HEK293 (cell line): ENCODE measurements around the gene CHST1.

Experiments used
- CTCF ChIA-PET: fragments of 350-600 bp; formaldehyde crosslinking; extraction: SDS; loops from one replicate; lab custom pipeline; 2021; ENCODE audit warnings: antibody characterized with exemption; lab: Yijun Ruan, JAX
- POLR2A ChIA-PET: fragments of 300-600 bp; formaldehyde crosslinking; extraction: SDS; loops from one replicate; lab custom pipeline; 2020; ENCODE audit warnings: antibody characterized with exemption, inconsistent platforms; lab: Yijun Ruan, JAX
- H3K27ac ChIP-seq: fragments of 200-500 bp; sonication (Bioruptor generic); 2 replicates; pipeline ENCODE4 v1.5.1; 2014; ENCODE audit warnings: low read depth, low read length, control low read depth, inconsistent platforms; ENCODE audit errors: extremely low read depth
- H3K36me3 ChIP-seq, 2 experiments: fragments of 200-500 bp in 1 of 2; sonication (Bioruptor generic) in 1 of 2; 1 replicate in 1 of 2; 2 replicates in 1 of 2; pipeline ENCODE4 v1.5.1; 2014 to 2017; ENCODE audit warnings: inconsistent platforms in 2 of 2, low read length in 2 of 2; ENCODE audit not compliant: control insufficient read depth in 2 of 2, insufficient read depth in 1 of 2
- H3K4me1 ChIP-seq: fragments of 200-500 bp; sonication (Bioruptor generic); 2 replicates; pipeline ENCODE4 v1.5.1; 2014; ENCODE audit warnings: mild to moderate bottlenecking, low read length, inconsistent platforms; ENCODE audit not compliant: control insufficient read depth, insufficient read depth
- H3K4me3 ChIP-seq: 2 replicates; pipeline ENCODE4 v1.5.1; 2011; ENCODE audit warnings: low read depth, mild to moderate bottlenecking, control low read depth, low read length, moderate library complexity
- H3K9me3 ChIP-seq: fragments of 200-500 bp; sonication (Bioruptor generic); 2 replicates; pipeline ENCODE4 v1.5.1; 2014; ENCODE audit warnings: low read depth, low read length, inconsistent platforms; ENCODE audit not compliant: control insufficient read depth, insufficient read depth
- HOXD13 ChIP-seq: sonication (generic); formaldehyde crosslinking; IDR thresholded peaks from 2 replicates; pipeline ENCODE4 v1.8.0; 2022; ENCODE audit warnings: missing genetic modification reagents, borderline replicate concordance
- INSM2 ChIP-seq: fragments of 450-650 bp; formaldehyde crosslinking; IDR thresholded peaks from 2 replicates; pipeline ENCODE4 v1.5.1; 2016; ENCODE audit warnings: missing biosample characterization, missing genetic modification characterization
- OSR2 ChIP-seq: fragments of 450-650 bp; formaldehyde crosslinking; IDR thresholded peaks from 2 replicates; pipeline ENCODE4 v1.5.1; 2016; ENCODE audit warnings: missing biosample characterization, missing genetic modification characterization
- PRDM1 ChIP-seq: fragments of 450-650 bp; formaldehyde crosslinking; IDR thresholded peaks from 2 replicates; pipeline ENCODE4; 2016; ENCODE audit warnings: missing biosample characterization, missing genetic modification characterization
- WT1 ChIP-seq: fragments of 450-650 bp; formaldehyde crosslinking; IDR thresholded peaks from 2 replicates; pipeline ENCODE4 v1.5.1; 2016; ENCODE audit warnings: missing biosample characterization, missing genetic modification characterization
- ZBTB11 ChIP-seq: fragments of 450-650 bp; formaldehyde crosslinking; conservative IDR thresholded peaks from 2 replicates; pipeline ENCODE4 v1.5.1; 2016; ENCODE audit warnings: low read depth, missing biosample characterization, missing genetic modification characterization
- ZBTB17 ChIP-seq: fragments of 450-650 bp; formaldehyde crosslinking; IDR thresholded peaks from 2 replicates; pipeline ENCODE4 v1.5.1; 2016; ENCODE audit warnings: missing biosample characterization, missing genetic modification characterization
- ZBTB8A ChIP-seq: fragments of 450-650 bp; formaldehyde crosslinking; IDR thresholded peaks from 2 replicates; pipeline ENCODE4 v1.5.1; 2016; ENCODE audit warnings: missing biosample characterization, missing genetic modification characterization
- ZFP37 ChIP-seq: fragments of 450-650 bp; formaldehyde crosslinking; IDR thresholded peaks from 2 replicates; pipeline ENCODE4 v1.5.1; 2016; ENCODE audit warnings: missing biosample characterization, missing genetic modification characterization
- ZNF121 ChIP-seq: fragments of 450-650 bp; formaldehyde crosslinking; IDR thresholded peaks from 2 replicates; pipeline ENCODE4 v1.5.1; 2016; ENCODE audit warnings: missing biosample characterization, missing genetic modification characterization
- ZNF174 ChIP-seq: fragments of 450-650 bp; formaldehyde crosslinking; IDR thresholded peaks from 2 replicates; pipeline ENCODE4 v1.5.0; 2017; ENCODE audit warnings: missing biosample characterization, mild to moderate bottlenecking, missing genetic modification characterization
- ZNF2 ChIP-seq: fragments of 450-650 bp; formaldehyde crosslinking; IDR thresholded peaks from 2 replicates; pipeline ENCODE4 v1.5.1; 2016; ENCODE audit warnings: missing biosample characterization, missing genetic modification characterization
- ZNF23 ChIP-seq: fragments of 450-650 bp; formaldehyde crosslinking; IDR thresholded peaks from 2 replicates; pipeline ENCODE4 v1.5.1; 2016; ENCODE audit warnings: missing biosample characterization, missing genetic modification characterization, borderline replicate concordance
- ZNF26 ChIP-seq: fragments of 450-650 bp; formaldehyde crosslinking; IDR thresholded peaks from 2 replicates; pipeline ENCODE4 v1.5.1; 2016; ENCODE audit warnings: missing biosample characterization, missing genetic modification characterization
- ZNF324 ChIP-seq: fragments of 450-650 bp; formaldehyde crosslinking; IDR thresholded peaks from 2 replicates; pipeline ENCODE4 v1.5.1; 2016; ENCODE audit warnings: missing biosample characterization, missing genetic modification characterization
- ZNF37A ChIP-seq: fragments of 450-650 bp; IDR thresholded peaks from 2 replicates; pipeline ENCODE4 v1.5.1; 2018; ENCODE audit warnings: missing biosample characterization, missing genetic modification characterization
- ZNF558 ChIP-seq: fragments of 450-650 bp; formaldehyde crosslinking; IDR thresholded peaks from 2 replicates; pipeline ENCODE4 v1.5.1; 2016; ENCODE audit warnings: missing biosample characterization, missing genetic modification characterization
- ZNF664 ChIP-seq: fragments of 450-650 bp; formaldehyde crosslinking; IDR thresholded peaks from 2 replicates; pipeline ENCODE4 v1.5.1; 2016; ENCODE audit warnings: missing biosample characterization, missing genetic modification characterization
- ZNF707 ChIP-seq: fragments of 450-650 bp; formaldehyde crosslinking; IDR thresholded peaks from 2 replicates; pipeline ENCODE4 v1.5.1; 2016; ENCODE audit warnings: missing biosample characterization, missing genetic modification characterization
- ZSCAN16 ChIP-seq: fragments of 450-650 bp; formaldehyde crosslinking; IDR thresholded peaks from 2 replicates; pipeline ENCODE4 v1.5.1; 2016; ENCODE audit warnings: missing biosample characterization, missing genetic modification characterization
- ZSCAN4 ChIP-seq: fragments of 450-650 bp; formaldehyde crosslinking; IDR thresholded peaks from 2 replicates; pipeline ENCODE4 v1.5.1; 2017; ENCODE audit warnings: missing biosample characterization, missing genetic modification characterization
- ZSCAN5A ChIP-seq: fragments of 450-650 bp; formaldehyde crosslinking; IDR thresholded peaks from 2 replicates; pipeline ENCODE4 v1.5.1; 2016; ENCODE audit warnings: missing biosample characterization, missing genetic modification characterization
- TF ChIP-seq, protein P1 (sequence below): fragments of 450-650 bp; formaldehyde crosslinking; IDR thresholded peaks from 2 replicates; pipeline ENCODE4 v1.5.1; 2016; ENCODE audit warnings: missing biosample characterization, missing genetic modification characterization, borderline replicate concordance
- TF ChIP-seq, protein P2 (sequence below): fragments of 450-650 bp; formaldehyde crosslinking; IDR thresholded peaks from 2 replicates; pipeline ENCODE4 v1.5.1; 2016; ENCODE audit warnings: missing biosample characterization, missing genetic modification characterization

CHST1 gene

GRCh38 chr11:45704133-45704532, 38.7 kb upstream of the CHST1 start (continued):
- TF ChIP-seq ZBTB11 (tag by site-specific recombination): no peak
- no peak for TF ChIP-seq ZNF23 (tag by site-specific recombination)
- TF ChIP-seq ZBTB8A (tag by site-specific recombination): no peak
- TF ChIP-seq HOXD13 (CRISPR knock-in tag): no peak
- no peak for TF ChIP-seq ZNF37A (tag by site-specific recombination)
- no peak for TF ChIP-seq ZNF324 (tag by site-specific recombination)
- no peak for TF ChIP-seq PRDM1 (tag by site-specific recombination)
- no peak for TF ChIP-seq ZNF174 (tag by site-specific recombination)
- TF ChIP-seq ZSCAN16 (tag by site-specific recombination): no peak
- TF ChIP-seq, protein P1, sequence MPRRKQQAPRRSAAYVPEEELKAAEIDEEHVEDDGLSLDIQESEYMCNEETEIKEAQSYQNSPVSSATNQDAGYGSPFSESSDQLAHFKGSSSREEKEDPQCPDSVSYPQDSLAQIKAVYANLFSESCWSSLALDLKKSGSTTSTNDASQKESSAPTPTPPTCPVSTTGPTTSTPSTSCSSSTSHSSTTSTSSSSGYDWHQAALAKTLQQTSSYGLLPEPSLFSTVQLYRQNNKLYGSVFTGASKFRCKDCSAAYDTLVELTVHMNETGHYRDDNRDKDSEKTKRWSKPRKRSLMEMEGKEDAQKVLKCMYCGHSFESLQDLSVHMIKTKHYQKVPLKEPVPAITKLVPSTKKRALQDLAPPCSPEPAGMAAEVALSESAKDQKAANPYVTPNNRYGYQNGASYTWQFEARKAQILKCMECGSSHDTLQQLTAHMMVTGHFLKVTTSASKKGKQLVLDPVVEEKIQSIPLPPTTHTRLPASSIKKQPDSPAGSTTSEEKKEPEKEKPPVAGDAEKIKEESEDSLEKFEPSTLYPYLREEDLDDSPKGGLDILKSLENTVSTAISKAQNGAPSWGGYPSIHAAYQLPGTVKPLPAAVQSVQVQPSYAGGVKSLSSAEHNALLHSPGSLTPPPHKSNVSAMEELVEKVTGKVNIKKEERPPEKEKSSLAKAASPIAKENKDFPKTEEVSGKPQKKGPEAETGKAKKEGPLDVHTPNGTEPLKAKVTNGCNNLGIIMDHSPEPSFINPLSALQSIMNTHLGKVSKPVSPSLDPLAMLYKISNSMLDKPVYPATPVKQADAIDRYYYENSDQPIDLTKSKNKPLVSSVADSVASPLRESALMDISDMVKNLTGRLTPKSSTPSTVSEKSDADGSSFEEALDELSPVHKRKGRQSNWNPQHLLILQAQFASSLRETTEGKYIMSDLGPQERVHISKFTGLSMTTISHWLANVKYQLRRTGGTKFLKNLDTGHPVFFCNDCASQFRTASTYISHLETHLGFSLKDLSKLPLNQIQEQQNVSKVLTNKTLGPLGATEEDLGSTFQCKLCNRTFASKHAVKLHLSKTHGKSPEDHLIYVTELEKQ: no peak

DNA sequence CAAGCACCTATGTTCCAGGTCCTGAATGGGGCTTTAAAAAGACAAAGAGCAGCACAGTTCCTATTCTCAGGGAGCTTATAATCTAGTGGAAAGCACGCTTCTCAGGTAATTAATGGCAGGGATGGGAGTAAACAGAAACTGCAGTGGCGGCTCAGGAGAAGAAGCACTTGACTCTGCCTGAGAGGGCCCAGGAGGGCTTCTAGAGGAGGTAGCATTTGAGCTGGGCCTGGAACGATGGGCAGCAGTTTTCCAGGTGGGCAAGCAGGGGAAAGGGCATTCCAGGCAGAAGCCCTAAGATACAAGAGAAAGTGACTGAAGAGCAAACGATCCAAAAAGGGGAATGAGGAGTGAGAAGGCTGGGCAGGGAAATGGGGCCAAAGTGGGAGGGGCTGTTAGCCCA, 37.1 kb upstream of the CHST1 start:
- Histone ChIP-seq H3K27ac (no peak overlapping the region), H3K36me3 (no peaks in the 10 kb centered on the region), H3K9me3 (no peaks in the 10 kb centered on the region), H3K4me3 (no peak overlapping the region), H3K4me1 (no peaks in the 10 kb centered on the region)
- POLR2A ChIA-PET: no interaction called here
- CTCF ChIA-PET: interaction anchor here (0.5 to 0.6 kb wide), 2 partner anchors 110 to 331 kb away, joined by 3 read pairs; no protein-coding TSS in a partner anchor
- TF ChIP-seq ZBTB17 (tag by site-specific recombination) (no peak), ZSCAN5A (tag by site-specific recombination) (no peak), ZSCAN4 (tag by site-specific recombination) (no peak), ZNF2 (no peak), ZNF707 (tag by site-specific recombination) (no peak), ZFP37 (tag by site-specific recombination) (no peak), OSR2 (tag by site-specific recombination) (no peak), ZNF26 (tag by site-specific recombination) (no peak), INSM2 (no peak), ZNF174 (tag by site-specific recombination) (no peak), ZNF121 (tag by site-specific recombination) (no peak), ZNF558 (tag by site-specific recombination) (no peak), WT1 (tag by site-specific recombination) (no peak), ZNF664 (tag by site-specific recombination) (no peak)
- TF ChIP-seq, protein P2, sequence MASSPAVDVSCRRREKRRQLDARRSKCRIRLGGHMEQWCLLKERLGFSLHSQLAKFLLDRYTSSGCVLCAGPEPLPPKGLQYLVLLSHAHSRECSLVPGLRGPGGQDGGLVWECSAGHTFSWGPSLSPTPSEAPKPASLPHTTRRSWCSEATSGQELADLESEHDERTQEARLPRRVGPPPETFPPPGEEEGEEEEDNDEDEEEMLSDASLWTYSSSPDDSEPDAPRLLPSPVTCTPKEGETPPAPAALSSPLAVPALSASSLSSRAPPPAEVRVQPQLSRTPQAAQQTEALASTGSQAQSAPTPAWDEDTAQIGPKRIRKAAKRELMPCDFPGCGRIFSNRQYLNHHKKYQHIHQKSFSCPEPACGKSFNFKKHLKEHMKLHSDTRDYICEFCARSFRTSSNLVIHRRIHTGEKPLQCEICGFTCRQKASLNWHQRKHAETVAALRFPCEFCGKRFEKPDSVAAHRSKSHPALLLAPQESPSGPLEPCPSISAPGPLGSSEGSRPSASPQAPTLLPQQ: no peak
